ENCODE measurements around the gene POP5.

POP5 gene

DNA sequence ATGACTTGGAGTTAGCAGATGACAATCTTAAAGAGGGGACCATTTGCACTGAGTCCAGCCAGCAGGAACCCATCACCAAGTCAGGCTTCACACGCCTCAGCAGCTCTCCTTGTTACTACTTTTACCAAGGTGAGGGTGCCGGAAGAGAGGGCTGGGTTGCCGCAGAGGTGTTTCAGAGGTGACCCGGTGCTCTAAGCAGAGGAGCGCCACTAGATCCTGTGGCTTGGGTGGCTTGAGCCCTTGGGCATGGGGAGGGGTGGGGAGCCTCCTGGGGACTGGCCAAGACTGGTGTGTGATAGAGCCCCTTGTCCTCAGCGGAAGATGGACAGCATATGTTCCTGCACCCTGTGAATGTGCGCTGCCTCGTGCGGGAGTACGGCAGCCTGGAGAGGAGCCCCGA is 17.7 kb downstream of the POP5 start:
- H3K27ac ChIP-seq: no peak overlapping the region
- TF ChIP-seq, protein P1, sequence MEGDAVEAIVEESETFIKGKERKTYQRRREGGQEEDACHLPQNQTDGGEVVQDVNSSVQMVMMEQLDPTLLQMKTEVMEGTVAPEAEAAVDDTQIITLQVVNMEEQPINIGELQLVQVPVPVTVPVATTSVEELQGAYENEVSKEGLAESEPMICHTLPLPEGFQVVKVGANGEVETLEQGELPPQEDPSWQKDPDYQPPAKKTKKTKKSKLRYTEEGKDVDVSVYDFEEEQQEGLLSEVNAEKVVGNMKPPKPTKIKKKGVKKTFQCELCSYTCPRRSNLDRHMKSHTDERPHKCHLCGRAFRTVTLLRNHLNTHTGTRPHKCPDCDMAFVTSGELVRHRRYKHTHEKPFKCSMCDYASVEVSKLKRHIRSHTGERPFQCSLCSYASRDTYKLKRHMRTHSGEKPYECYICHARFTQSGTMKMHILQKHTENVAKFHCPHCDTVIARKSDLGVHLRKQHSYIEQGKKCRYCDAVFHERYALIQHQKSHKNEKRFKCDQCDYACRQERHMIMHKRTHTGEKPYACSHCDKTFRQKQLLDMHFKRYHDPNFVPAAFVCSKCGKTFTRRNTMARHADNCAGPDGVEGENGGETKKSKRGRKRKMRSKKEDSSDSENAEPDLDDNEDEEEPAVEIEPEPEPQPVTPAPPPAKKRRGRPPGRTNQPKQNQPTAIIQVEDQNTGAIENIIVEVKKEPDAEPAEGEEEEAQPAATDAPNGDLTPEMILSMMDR (IDR thresholded peaks at IDR 0.05): no peak
- TF ChIP-seq ZFX (IDR thresholded peaks at IDR 0.05; ENCODE audit: borderline replicate concordance): no peak

DNA sequence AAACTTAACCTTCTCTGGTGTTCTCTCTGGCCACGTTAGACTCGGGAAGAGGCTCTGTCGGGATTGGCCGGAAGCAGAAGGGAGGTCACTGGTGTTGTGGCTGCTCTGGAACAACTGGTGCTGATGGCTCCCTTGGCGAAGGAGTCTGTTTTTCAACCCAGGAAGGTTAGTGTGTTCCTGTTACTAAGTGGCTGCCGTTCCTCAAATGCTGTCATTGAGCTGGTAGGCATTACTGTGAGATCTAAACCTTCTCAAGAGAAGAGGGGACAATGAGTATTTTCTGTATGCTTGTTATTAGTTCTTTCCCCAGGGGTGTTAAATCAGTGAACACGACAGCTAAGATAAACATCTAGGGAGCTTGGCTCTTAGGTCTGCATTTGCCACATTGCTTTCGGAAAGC is 18.3 kb downstream of the POP5 start:
- TF ChIP-seq, protein P1 (IDR thresholded peaks at IDR 0.05): no peak
- no peak for TF ChIP-seq ZFX (IDR thresholded peaks at IDR 0.05; ENCODE audit: borderline replicate concordance)
- H3K27ac ChIP-seq: no peak overlapping the region

DNA sequence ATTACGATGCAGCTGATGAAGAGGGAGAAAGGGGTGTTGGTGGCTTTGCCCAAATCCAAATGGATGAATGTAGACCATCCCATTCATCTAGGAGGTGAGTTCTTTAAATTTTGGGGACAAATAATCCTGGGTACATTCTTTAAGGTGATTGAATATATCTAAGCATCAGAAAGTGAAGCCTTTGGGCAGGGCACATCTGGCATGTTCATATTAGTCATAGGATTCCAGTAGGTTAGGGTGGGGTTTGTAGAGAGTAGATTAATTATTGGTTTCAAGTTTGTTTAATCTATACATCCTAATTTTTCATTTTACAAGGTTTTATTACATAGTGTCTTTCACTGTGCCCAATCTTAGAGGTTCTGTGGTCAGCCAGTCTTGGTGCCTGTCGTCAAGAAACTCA is 23.6 kb downstream of the POP5 start:
- no peak for TF ChIP-seq ZFX (IDR thresholded peaks at IDR 0.05; ENCODE audit: borderline replicate concordance)
- TF ChIP-seq, protein P1 (IDR thresholded peaks at IDR 0.05): no peak
- no peak overlapping the region for H3K27ac ChIP-seq

DNA sequence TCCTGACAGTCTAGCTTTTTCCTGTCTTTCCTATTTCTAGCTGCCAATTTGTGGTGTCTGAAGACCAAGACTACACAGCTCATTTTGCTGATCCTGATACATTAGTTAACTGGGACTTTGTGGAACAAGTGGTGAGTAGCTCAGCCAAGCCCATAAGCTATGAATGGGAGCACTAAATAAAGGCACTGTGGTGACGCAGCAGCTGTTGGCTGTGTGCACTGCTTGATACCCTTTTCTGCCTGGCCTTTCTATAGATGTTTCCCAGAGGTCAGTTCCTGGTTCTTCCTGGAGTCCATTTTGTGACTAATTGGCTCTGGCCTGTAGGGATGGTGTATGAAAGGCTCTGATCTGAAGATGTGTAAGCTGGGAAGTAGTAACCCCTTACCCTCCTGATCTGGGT is 26.5 kb downstream of the POP5 start:
- H3K27ac ChIP-seq: no peak overlapping the region
- TF ChIP-seq ZFX (IDR thresholded peaks at IDR 0.05; ENCODE audit: borderline replicate concordance): no peak
- TF ChIP-seq, protein P1 (IDR thresholded peaks at IDR 0.05): no peak

DNA sequence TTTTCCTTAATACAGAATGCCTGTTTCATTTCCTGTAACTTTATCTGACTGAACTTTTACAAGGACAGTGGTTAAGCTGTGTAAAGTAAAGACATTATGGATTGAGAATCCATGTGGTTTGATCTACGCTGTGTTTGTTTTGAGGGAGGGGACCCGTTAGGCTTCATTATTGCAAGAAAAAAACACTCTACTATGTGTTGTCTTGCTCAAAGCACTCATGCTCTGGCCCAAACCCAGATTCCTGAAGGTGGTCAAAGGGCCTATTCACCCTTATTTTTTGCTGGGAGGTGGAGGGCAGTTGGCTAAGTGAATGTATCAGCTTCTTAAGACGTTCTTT is 35.2 kb downstream of the POP5 start:
- H3K27ac ChIP-seq: peak overlapping the region; percentile 69
- TF ChIP-seq, protein P1 (IDR thresholded peaks at IDR 0.05): no peak

DNA sequence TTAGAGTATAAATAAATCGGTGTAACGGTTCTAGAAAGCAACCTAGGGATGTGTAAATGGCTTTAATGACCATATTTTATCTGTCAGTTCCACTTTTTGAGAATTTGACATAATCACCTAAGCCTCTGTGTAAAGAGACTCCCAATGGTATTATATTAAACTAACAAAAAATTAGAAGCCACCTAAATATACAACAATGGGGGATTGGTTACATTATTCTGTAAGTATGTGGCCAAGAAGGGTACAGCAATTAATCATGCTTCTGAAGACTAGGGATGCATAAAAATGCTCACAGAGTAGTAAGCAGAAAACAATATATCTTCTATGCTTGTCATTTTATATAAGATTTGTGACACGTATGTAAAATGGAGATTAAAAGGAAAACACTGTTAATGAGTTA is 36.5 kb downstream of the POP5 start:
- peak overlapping the region; percentile 69; the same call in 1 of the 2 replicates for H3K27ac ChIP-seq
- no peak for TF ChIP-seq ZFX (IDR thresholded peaks at IDR 0.05; ENCODE audit: borderline replicate concordance)
- TF ChIP-seq, protein P1 (IDR thresholded peaks at IDR 0.05): no peak

DNA sequence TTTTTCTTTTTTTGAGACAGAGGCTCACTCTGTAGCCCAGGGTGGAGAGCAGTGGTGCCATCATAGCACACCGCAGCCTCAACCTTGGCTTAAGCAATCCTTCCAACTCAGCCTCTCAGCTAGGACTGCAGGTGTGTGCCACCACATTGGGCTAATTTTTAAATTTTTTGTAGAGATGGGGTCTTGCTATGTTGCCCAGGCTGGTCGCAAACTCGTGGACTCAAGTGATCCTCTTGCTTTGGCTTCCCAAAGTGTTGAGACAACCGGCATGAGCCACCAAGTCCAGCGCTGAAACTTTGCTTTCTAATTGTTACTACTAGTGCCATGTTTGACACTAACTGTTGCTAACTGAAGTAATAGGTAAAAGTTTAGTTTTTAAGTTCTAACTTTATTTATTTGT is 39.0 kb downstream of the POP5 start:
- TF ChIP-seq, protein P1 (IDR thresholded peaks at IDR 0.05): no peak
- no peak for TF ChIP-seq ZFX (IDR thresholded peaks at IDR 0.05; ENCODE audit: borderline replicate concordance)
- no peak overlapping the region for H3K27ac ChIP-seq
